Natural killer cell (primary cell): ENCODE measurements around the gene RPL29. TPM values are rescaled to one million over a fixed set of nuclear protein-coding genes. Genes with fewer than 3 reads are reported as not detected.

ENCODE experiments used
- ATAC-seq, 3 donors: fragments of 150-1000 bp in 2 of 3; fragments of 200-7000 bp in 1 of 3; cut with Tn5 transposase; 1 replicate in 1 of 3; 2 replicates in 2 of 3; pipeline ENCODE4 v1.10.0; 2021; ENCODE audit warnings: mild to moderate bottlenecking in 2 of 3, moderate library complexity in 2 of 3
- DNase-seq, 2 donors: peaks; one replicate each; pipeline versions ENCODE4 v3.0.0 to v3.0.0-alpha.2; 2013 to 2021; ENCODE audit warnings: mixed read lengths in 1 of 2
- H3K27ac ChIP-seq: one replicate; pipeline ENCODE4 v1.5.1; 2013; ENCODE audit warnings: mild to moderate bottlenecking, low read length
- H3K27me3 ChIP-seq: one replicate; pipeline ENCODE4 v1.6.1; 2013; ENCODE audit warnings: low read length; ENCODE audit not compliant: control insufficient read depth, insufficient read depth
- H3K36me3 ChIP-seq: one replicate; pipeline ENCODE4 v1.6.1; 2013; ENCODE audit warnings: low read length; ENCODE audit not compliant: control insufficient read depth, insufficient read depth
- H3K4me1 ChIP-seq: one replicate; pipeline ENCODE4 v1.6.1; 2013; ENCODE audit warnings: low read length; ENCODE audit not compliant: control insufficient read depth, insufficient read depth
- H3K4me3 ChIP-seq: one replicate; pipeline ENCODE4 v1.5.1; 2013; ENCODE audit warnings: low read length
- H3K9me3 ChIP-seq: one replicate; pipeline ENCODE4 v1.6.1; 2013; ENCODE audit warnings: low read length; ENCODE audit not compliant: control insufficient read depth, insufficient read depth
- H3K27ac Mint-ChIP-seq, 2 donors: one replicate each; pipeline ENCODE4 v1.8.0; 2022; ENCODE audit warnings: mild to moderate bottlenecking in 2 of 2, mixed read lengths in 2 of 2, moderate library complexity in 1 of 2
- H3K27me3 Mint-ChIP-seq, 2 donors: one replicate each; pipeline ENCODE4 v1.8.0; 2022; ENCODE audit warnings: low read depth in 2 of 2, mixed read lengths in 2 of 2
- H3K36me3 Mint-ChIP-seq: one replicate; pipeline ENCODE4 v1.8.0; 2022; ENCODE audit warnings: mixed read lengths
- H3K4me1 Mint-ChIP-seq, 2 donors: one replicate each; pipeline ENCODE4 v1.8.0; 2022; ENCODE audit warnings: mixed read lengths in 2 of 2
- H3K4me3 Mint-ChIP-seq: one replicate; pipeline ENCODE4 v1.8.0; 2022; ENCODE audit warnings: mild to moderate bottlenecking, moderate library complexity, mixed read lengths
- H3K9me3 Mint-ChIP-seq, 2 donors: one replicate each; pipeline ENCODE4 v1.8.0; 2022; ENCODE audit warnings: mixed read lengths in 2 of 2
- CTCF ChIP-seq: fragments of 200-600 bp; IDR thresholded peaks from one replicate; pipeline ENCODE4 v1.8.0; 2022; ENCODE audit warnings: antibody characterized with exemption
- WGBS: methylation state at CpG from one replicate; pipeline ENCODE4 v1.1.7; 2013; ENCODE audit warnings: missing lambda C conversion rate; ENCODE audit not compliant: insufficient coverage; 5-methylcytosine and 5-hydroxymethylcytosine counted together
- intact Hi-C: fragments of 100-400 bp; cut with micrococcal nuclease; formaldehyde crosslinking; loops from one replicate; pipeline ENCODE4 v1.14.2; 2022
- total RNA-seq, 4 donors: library from RNA; stranded (reverse); fragments of 120-200 nt in 1 of 4; gene quantifications; one replicate each; pipeline versions ENCODE4 v1.2.3 to v1.2.4, GENCODE V29; 2013 to 2022

RPL29 gene
- total RNA-seq, 3 donors from 2014 or later (not counting 1 experiment from before 2014, with no cell fraction given): 486 to 819 (median 797) TPM

- no peak for ATAC-seq
- no peaks in the 10 kb centered on the region for H3K9me3 ChIP-seq
- H3K4me3 ChIP-seq: no peak overlapping the region
- no peak for TF ChIP-seq CTCF
- WGBS: 91% methylated on average over 21 of the region's 21 CpGs
- H3K27ac ChIP-seq: no peak overlapping the region
- no peaks in the 10 kb centered on the region for H3K36me3 ChIP-seq
- Mint-ChIP-seq H3K4me3 (no peak overlapping the region), H3K36me3 (no peaks in the 10 kb centered on the region), H3K27ac (no peak overlapping the region), H3K4me1 (peaks cover 0 to 5% of the 10 kb centered on the region in 2 donors), H3K9me3 (no peaks in the 10 kb centered on the region), H3K27me3 (no peaks in the 10 kb centered on the region)
- peaks cover 15% of the 10 kb centered on the region for H3K4me1 ChIP-seq
- H3K27me3 ChIP-seq: no peaks in the 10 kb centered on the region
- intact Hi-C loops: no loop called here
- no peak for DNase-seq
These were observed 22.8 kb upstream of the RPL29 start for GRCh38 chr3:52018319-52019000.

- Histone ChIP-seq H3K4me1 (peaks cover 17% of the 10 kb centered on the region), H3K4me3 (no peak overlapping the region), H3K27ac (no peak overlapping the region), H3K9me3 (no peaks in the 10 kb centered on the region), H3K36me3 (no peaks in the 10 kb centered on the region), H3K27me3 (no peaks in the 10 kb centered on the region)
- Mint-ChIP-seq H3K36me3 (no peaks in the 10 kb centered on the region), H3K9me3 (no peaks in the 10 kb centered on the region), H3K4me1 (peaks cover 0 to 5% of the 10 kb centered on the region in 2 donors), H3K4me3 (no peak overlapping the region), H3K27me3 (no peaks in the 10 kb centered on the region), H3K27ac (no peak overlapping the region)
- intact Hi-C loops: no loop called here
- DNase-seq: no peak
- TF ChIP-seq CTCF: no peak
- 90% methylated on average over 11 of the region's 11 CpGs for WGBS
- ATAC-seq: no peak
These were observed 21.9 kb upstream of the RPL29 start for GRCh38 chr3:52017586-52017985.

- H3K27ac ChIP-seq: no peak overlapping the region
- ATAC-seq (no peak), DNase-seq (no peak)
- H3K9me3 ChIP-seq: no peaks in the 10 kb centered on the region
- no peak overlapping the region for H3K4me3 ChIP-seq
- TF ChIP-seq CTCF: no peak
- H3K36me3 ChIP-seq: no peaks in the 10 kb centered on the region
- Mint-ChIP-seq H3K36me3 (no peaks in the 10 kb centered on the region), H3K9me3 (no peaks in the 10 kb centered on the region), H3K27me3 (no peaks in the 10 kb centered on the region), H3K4me3 (no peak overlapping the region), H3K27ac (no peak overlapping the region), H3K4me1 (peaks cover 0 to 5% of the 10 kb centered on the region in 2 donors)
- H3K27me3 ChIP-seq: no peaks in the 10 kb centered on the region
- intact Hi-C loops: no loop called here
- 83% methylated on average over 13 of the region's 13 CpGs for WGBS
- peaks cover 21% of the 10 kb centered on the region for H3K4me1 ChIP-seq
These were observed 19.9 kb upstream of the RPL29 start for GRCh38 chr3:52015438-52016228.
